Measurements from ENCODE around the gene ZRANB3. TPM values are rescaled to one million over a fixed set of nuclear protein-coding genes. Genes with fewer than 3 reads are reported as not detected.
A peak's percentile ranks its signal among the peaks of the same experiment; 100 is the strongest.

The ZRANB3 gene
- total RNA-seq, 1 experiment from 2014 or later: 16.3 TPM

GRCh38 chr2:135154962-135155361, 376.1 kb downstream of the ZRANB3 start:
- no peak for TF ChIP-seq CTCF (IDR thresholded peaks at IDR 0.05; ENCODE audit: unreplicated experiment)
- H3K27me3 Mint-ChIP-seq (ENCODE audit: insufficient read depth, unreplicated experiment): no peaks in the 10 kb centered on the region
- H3K9me3 Mint-ChIP-seq (ENCODE audit: unreplicated experiment): no peaks in the 10 kb centered on the region
- POLR2A ChIA-PET: interaction anchor here (0.6 to 0.7 kb wide), 3 partner anchors 15 to 612 kb away, joined by 3 read pairs; no protein-coding TSS in a partner anchor
- H3K27ac Mint-ChIP-seq (ENCODE audit: low read depth, unreplicated experiment): peak overlapping the region; percentile 65
- no peak overlapping the region for H3K4me3 Mint-ChIP-seq (ENCODE audit: unreplicated experiment)
- H3K4me1 Mint-ChIP-seq (ENCODE audit: insufficient read depth, unreplicated experiment): no peaks in the 10 kb centered on the region
- H3K36me3 Mint-ChIP-seq (ENCODE audit: insufficient read depth, unreplicated experiment): peaks cover 88% of the 10 kb centered on the region
- intact Hi-C loops (cut with micrococcal nuclease): no loop called here
- CTCF ChIA-PET: interaction anchor here (0.6 kb wide), 1 partner anchor 142 kb away, joined by 7 read pairs; no protein-coding TSS in a partner anchor
- no peak for DNase-seq (ENCODE audit: unreplicated experiment)
- BruUV-seq (replicated peaks): no TSS peak

GRCh38 chr2:135152361-135152760, 378.7 kb downstream of the ZRANB3 start:
- no peak for DNase-seq (ENCODE audit: unreplicated experiment)
- Mint-ChIP-seq H3K4me1 (ENCODE audit: insufficient read depth, unreplicated experiment) (peaks cover 9% of the 10 kb centered on the region), H3K9me3 (ENCODE audit: unreplicated experiment) (no peaks in the 10 kb centered on the region), H3K4me3 (ENCODE audit: unreplicated experiment) (no peak overlapping the region), H3K27me3 (ENCODE audit: insufficient read depth, unreplicated experiment) (no peaks in the 10 kb centered on the region), H3K36me3 (ENCODE audit: insufficient read depth, unreplicated experiment) (peaks cover 74% of the 10 kb centered on the region), H3K27ac (ENCODE audit: low read depth, unreplicated experiment) (no peak overlapping the region)
- no TSS peak for BruUV-seq (replicated peaks)
- ChIA-PET POLR2A (interaction anchor here (1.7 kb wide), 1 partner anchor 10 kb away, joined by 3 read pairs; no protein-coding TSS in a partner anchor), CTCF (interaction anchor here (1.0 kb wide), 1 partner anchor 21 kb away, joined by 3 read pairs; no protein-coding TSS in a partner anchor)
- intact Hi-C loops (cut with micrococcal nuclease): no loop called here
- no peak for TF ChIP-seq CTCF (IDR thresholded peaks at IDR 0.05; ENCODE audit: unreplicated experiment)

GRCh38 chr2:135151615-135152014, 379.4 kb downstream of the ZRANB3 start:
- ChIA-PET POLR2A (interaction anchor here (1.7 kb wide), 1 partner anchor 11 kb away, joined by 3 read pairs; no protein-coding TSS in a partner anchor), CTCF (interaction anchor here (1.0 kb wide), 1 partner anchor 20 kb away, joined by 3 read pairs; no protein-coding TSS in a partner anchor)
- H3K9me3 Mint-ChIP-seq (ENCODE audit: unreplicated experiment): no peaks in the 10 kb centered on the region
- no peaks in the 10 kb centered on the region for H3K27me3 Mint-ChIP-seq (ENCODE audit: insufficient read depth, unreplicated experiment)
- H3K27ac Mint-ChIP-seq (ENCODE audit: low read depth, unreplicated experiment): peak overlapping the region; percentile 19
- BruUV-seq (replicated peaks): no TSS peak
- no peak for DNase-seq (ENCODE audit: unreplicated experiment)
- H3K4me1 Mint-ChIP-seq (ENCODE audit: insufficient read depth, unreplicated experiment): peaks cover 9% of the 10 kb centered on the region
- no peak overlapping the region for H3K4me3 Mint-ChIP-seq (ENCODE audit: unreplicated experiment)
- TF ChIP-seq CTCF (IDR thresholded peaks at IDR 0.05; ENCODE audit: unreplicated experiment): no peak
- intact Hi-C loops (cut with micrococcal nuclease): no loop called here
- peaks cover 69% of the 10 kb centered on the region for H3K36me3 Mint-ChIP-seq (ENCODE audit: insufficient read depth, unreplicated experiment)

GRCh38 chr2:135150725-135151124, 380.3 kb downstream of the ZRANB3 start:
- TF ChIP-seq CTCF (IDR thresholded peaks at IDR 0.05; ENCODE audit: unreplicated experiment): no peak
- BruUV-seq (replicated peaks): no TSS peak
- CTCF ChIA-PET: no interaction called here

More at GRCh38 chr2:135150725-135151124, 380.3 kb downstream of the ZRANB3 start:
- no peak for DNase-seq (ENCODE audit: unreplicated experiment)
- H3K27ac Mint-ChIP-seq (ENCODE audit: low read depth, unreplicated experiment): no peak overlapping the region
- intact Hi-C loops (cut with micrococcal nuclease): no loop called here
- POLR2A ChIA-PET: interaction anchor here (1.7 kb wide), 1 partner anchor 12 kb away, joined by 3 read pairs; no protein-coding TSS in a partner anchor
- H3K4me1 Mint-ChIP-seq (ENCODE audit: insufficient read depth, unreplicated experiment): peaks cover 9% of the 10 kb centered on the region
- no peak overlapping the region for H3K4me3 Mint-ChIP-seq (ENCODE audit: unreplicated experiment)
- H3K27me3 Mint-ChIP-seq (ENCODE audit: insufficient read depth, unreplicated experiment): no peaks in the 10 kb centered on the region
- peaks cover 63% of the 10 kb centered on the region for H3K36me3 Mint-ChIP-seq (ENCODE audit: insufficient read depth, unreplicated experiment)
- no peaks in the 10 kb centered on the region for H3K9me3 Mint-ChIP-seq (ENCODE audit: unreplicated experiment)

All from MCF 10A (cell line).